Activated CD4-positive, alpha-beta T cell treated with anti-CD3 and anti-CD28 coated beads, Interleukin-2, amount 10 ng/mL, durations not matched to agents 7 days and 5 days (primary cell): ENCODE measurements around the gene GPR17. TPM values are rescaled to one million over a fixed set of nuclear protein-coding genes. Genes with fewer than 3 reads are reported as not detected.

Experiments
- CTCF ChIA-PET: fragments of 350-600 bp; sonication (Branson Sonifier 250); formaldehyde crosslinking; loops from one replicate; lab custom pipeline; 2021; ENCODE audit warnings: antibody characterized with exemption; lab: Charles Lee
- POLR2A ChIA-PET: fragments of 350-600 bp; sonication (Branson Sonifier 250); formaldehyde crosslinking; loops from one replicate; lab custom pipeline; 2021; ENCODE audit warnings: antibody characterized with exemption; lab: Charles Lee
- DNase-seq: peaks from one replicate; pipeline ENCODE4 v3.0.0-alpha.2; 2020
- H3K27ac Mint-ChIP-seq: one replicate; pipeline ENCODE4 v1.8.0; 2021; ENCODE audit warnings: mild to moderate bottlenecking, moderate library complexity, mixed read lengths
- H3K27me3 Mint-ChIP-seq: one replicate; pipeline ENCODE4 v1.8.0; 2021; ENCODE audit warnings: mixed read lengths
- H3K36me3 Mint-ChIP-seq: one replicate; pipeline ENCODE4 v1.8.0; 2021; ENCODE audit warnings: low read depth, mixed read lengths
- H3K4me1 Mint-ChIP-seq: one replicate; pipeline ENCODE4 v1.8.0; 2021; ENCODE audit warnings: mixed read lengths
- H3K4me3 Mint-ChIP-seq: one replicate; pipeline ENCODE4 v1.8.0; 2021; ENCODE audit warnings: mild to moderate bottlenecking, moderate library complexity, mixed read lengths
- H3K9me3 Mint-ChIP-seq: one replicate; pipeline ENCODE4 v1.8.0; 2021; ENCODE audit warnings: mixed read lengths
- total RNA-seq, 2 experiments: library from RNA; stranded (reverse); gene quantifications; one replicate each; pipeline ENCODE4 v1.2.3, GENCODE V29; 2021

GPR17 gene
- total RNA-seq, 2 experiments from 2014 or later, result not detected

- ChIA-PET POLR2A (no interaction called here), CTCF (interaction anchor here (0.6 to 6.6 kb wide), 8 partner anchors 9 to 414 kb away, joined by 3 to 50 read pairs (median 4); no protein-coding TSS in a partner anchor)
- Mint-ChIP-seq H3K9me3 (no peaks in the 10 kb centered on the region), H3K27ac (no peak overlapping the region), H3K4me3 (no peak overlapping the region), H3K4me1 (peaks cover 22% of the 10 kb centered on the region), H3K27me3 (no peaks in the 10 kb centered on the region), H3K36me3 (no peaks in the 10 kb centered on the region)
- no peak for DNase-seq
Measured at GRCh38 chr2:127650785-127651380, 4.9 kb downstream of the GPR17 start.

DNA sequence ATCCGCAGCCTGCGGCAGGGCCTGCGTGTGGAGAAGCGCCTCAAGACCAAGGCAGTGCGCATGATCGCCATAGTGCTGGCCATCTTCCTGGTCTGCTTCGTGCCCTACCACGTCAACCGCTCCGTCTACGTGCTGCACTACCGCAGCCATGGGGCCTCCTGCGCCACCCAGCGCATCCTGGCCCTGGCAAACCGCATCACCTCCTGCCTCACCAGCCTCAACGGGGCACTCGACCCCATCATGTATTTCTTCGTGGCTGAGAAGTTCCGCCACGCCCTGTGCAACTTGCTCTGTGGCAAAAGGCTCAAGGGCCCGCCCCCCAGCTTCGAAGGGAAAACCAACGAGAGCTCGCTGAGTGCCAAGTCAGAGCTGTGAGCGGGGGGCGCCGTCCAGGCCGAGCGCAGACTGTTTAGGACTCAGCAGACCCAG lies 5.4 kb downstream of the GPR17 start:
- Mint-ChIP-seq H3K27ac (no peak overlapping the region), H3K36me3 (no peaks in the 10 kb centered on the region), H3K4me1 (peaks cover 23% of the 10 kb centered on the region), H3K9me3 (no peaks in the 10 kb centered on the region), H3K27me3 (no peaks in the 10 kb centered on the region), H3K4me3 (no peak overlapping the region)
- POLR2A ChIA-PET, result no interaction called here
- CTCF ChIA-PET, result interaction anchor here (0.7 to 6.6 kb wide), 3 partner anchors 11 to 59 kb away, joined by 3 to 50 read pairs (median 12); no protein-coding TSS in a partner anchor
- DNase-seq, result no peak

DNA sequence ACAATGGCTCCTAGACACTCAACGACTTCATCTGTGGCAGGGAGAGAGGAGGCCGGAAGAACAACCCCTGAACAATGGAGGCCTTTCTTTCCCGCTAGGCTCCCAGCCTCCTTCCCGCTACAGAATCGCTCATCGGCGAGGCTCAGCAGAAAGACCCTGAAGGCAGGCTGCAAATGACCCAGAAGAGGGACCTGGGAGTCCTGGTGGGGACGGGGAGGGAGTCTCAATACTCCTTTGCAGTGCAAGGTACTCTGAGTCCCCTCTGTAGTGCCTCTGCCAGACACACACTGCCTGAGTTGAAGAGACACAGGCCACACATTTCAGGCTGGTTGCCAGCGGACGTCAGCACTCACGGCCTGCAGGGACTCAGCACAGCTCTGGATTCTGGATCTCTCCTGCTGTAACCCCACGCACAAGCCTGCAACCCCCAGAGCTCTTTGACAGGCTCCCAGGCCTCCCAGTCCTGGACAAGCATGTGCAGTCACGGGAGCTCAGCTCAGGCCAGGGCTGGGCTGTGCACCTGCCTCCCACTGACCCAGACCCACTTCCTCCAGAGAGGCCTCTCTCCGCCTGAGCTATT lies 6.1 kb downstream of the GPR17 start:
- DNase-seq, result no peak
- Mint-ChIP-seq H3K9me3 (no peaks in the 10 kb centered on the region), H3K4me1 (peaks cover 19% of the 10 kb centered on the region), H3K36me3 (no peaks in the 10 kb centered on the region), H3K4me3 (no peak overlapping the region), H3K27me3 (no peaks in the 10 kb centered on the region), H3K27ac (no peak overlapping the region)
- CTCF ChIA-PET, result interaction anchor here (0.7 to 6.6 kb wide), 3 partner anchors 12 to 60 kb away, joined by 3 to 50 read pairs (median 4); no protein-coding TSS in a partner anchor
- POLR2A ChIA-PET, result no interaction called here

- Mint-ChIP-seq H3K27me3 (no peaks in the 10 kb centered on the region), H3K4me3 (no peak overlapping the region), H3K9me3 (no peaks in the 10 kb centered on the region), H3K36me3 (no peaks in the 10 kb centered on the region), H3K4me1 (peaks cover 15% of the 10 kb centered on the region), H3K27ac (no peak overlapping the region)
- POLR2A ChIA-PET, result no interaction called here
- no peak for DNase-seq
- CTCF ChIA-PET, result interaction anchor here (1.4 to 6.6 kb wide), 3 partner anchors 11 to 61 kb away, joined by 4 to 50 read pairs (median 5); no protein-coding TSS in a partner anchor
Measured at GRCh38 chr2:127652786-127653357, 6.9 kb downstream of the GPR17 start.

DNA sequence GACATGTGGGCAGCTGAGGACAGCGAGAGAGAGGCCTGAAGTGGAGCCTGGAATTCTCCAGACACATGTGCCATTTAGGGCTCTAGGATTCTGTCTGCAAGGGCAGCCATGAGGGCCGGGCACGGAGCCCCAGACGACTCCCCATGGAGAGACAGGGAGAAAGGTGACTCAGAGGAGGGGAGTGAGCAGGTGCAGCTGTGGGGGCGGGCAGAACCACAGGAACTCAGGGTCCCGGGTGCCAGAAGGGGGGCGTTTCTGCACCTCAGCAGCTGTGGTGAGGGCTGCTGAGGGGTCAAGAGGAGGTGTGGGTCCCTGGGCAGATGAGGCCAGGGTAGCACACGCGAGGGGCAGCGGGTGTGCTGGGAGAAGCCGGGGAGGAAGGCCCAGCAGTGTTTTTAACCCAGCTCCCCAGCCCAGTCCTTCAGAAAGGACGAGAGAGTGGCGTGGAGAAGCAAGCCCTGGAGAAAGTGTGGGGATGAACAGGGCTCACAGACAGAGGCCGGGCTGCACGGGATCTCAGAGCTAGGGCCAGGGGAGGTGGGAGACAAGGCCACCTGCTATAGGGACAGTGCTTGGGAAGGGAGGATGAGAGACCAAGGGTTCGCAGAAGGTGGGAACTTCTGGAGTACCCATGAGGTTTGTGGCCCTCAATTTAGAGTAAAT lies 7.6 kb downstream of the GPR17 start:
- Mint-ChIP-seq H3K27me3 (no peaks in the 10 kb centered on the region), H3K4me3 (no peak overlapping the region), H3K36me3 (no peaks in the 10 kb centered on the region), H3K4me1 (peaks cover 12% of the 10 kb centered on the region), H3K27ac (no peak overlapping the region), H3K9me3 (no peaks in the 10 kb centered on the region)
- ChIA-PET CTCF (interaction anchor here (0.8 to 6.6 kb wide), 4 partner anchors 12 to 62 kb away, joined by 3 to 50 read pairs (median 4); no protein-coding TSS in a partner anchor), POLR2A (no interaction called here)
- no peak for DNase-seq

GRCh38 chr2:127654084-127654837 lies 8.3 kb downstream of the GPR17 start:
- Mint-ChIP-seq H3K4me1 (peaks cover 5% of the 10 kb centered on the region), H3K9me3 (no peaks in the 10 kb centered on the region), H3K36me3 (no peaks in the 10 kb centered on the region), H3K27ac (no peak overlapping the region), H3K4me3 (no peak overlapping the region), H3K27me3 (no peaks in the 10 kb centered on the region)
- POLR2A ChIA-PET, result no interaction called here
- DNase-seq, result no peak
- CTCF ChIA-PET, result interaction anchor here (0.8 to 6.6 kb wide), 3 partner anchors 12 to 62 kb away, joined by 3 to 50 read pairs (median 5); no protein-coding TSS in a partner anchor

DNA sequence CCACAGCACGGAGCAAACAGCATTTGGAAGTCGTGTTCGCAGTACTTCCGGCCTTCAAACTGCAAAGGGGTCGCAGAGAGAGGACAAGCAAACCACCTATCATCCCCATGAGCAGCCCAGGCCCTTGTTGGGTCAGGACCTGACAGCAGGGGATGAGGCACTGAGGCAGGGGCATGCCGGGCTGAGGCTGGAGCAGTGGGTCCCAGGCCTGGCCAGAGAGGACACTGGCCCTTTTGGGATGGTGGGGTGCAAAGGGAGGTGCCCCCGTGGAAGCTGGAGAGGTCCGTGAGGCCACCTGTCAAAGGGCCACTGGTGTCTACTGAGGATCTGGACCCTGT lies 8.9 kb downstream of the GPR17 start:
- ChIA-PET POLR2A (no interaction called here), CTCF (interaction anchor here (0.6 to 6.6 kb wide), 3 partner anchors 21 to 63 kb away, joined by 3 to 50 read pairs (median 5); partner anchors contain the start of gene LIMS2)
- no peak overlapping the region for H3K27ac Mint-ChIP-seq
- no peaks in the 10 kb centered on the region for H3K36me3 Mint-ChIP-seq
- DNase-seq, result no peak
- no peaks in the 10 kb centered on the region for H3K9me3 Mint-ChIP-seq
- H3K4me1 Mint-ChIP-seq, result peaks cover 1% of the 10 kb centered on the region
- H3K27me3 Mint-ChIP-seq, result no peaks in the 10 kb centered on the region
- H3K4me3 Mint-ChIP-seq, result no peak overlapping the region

DNA sequence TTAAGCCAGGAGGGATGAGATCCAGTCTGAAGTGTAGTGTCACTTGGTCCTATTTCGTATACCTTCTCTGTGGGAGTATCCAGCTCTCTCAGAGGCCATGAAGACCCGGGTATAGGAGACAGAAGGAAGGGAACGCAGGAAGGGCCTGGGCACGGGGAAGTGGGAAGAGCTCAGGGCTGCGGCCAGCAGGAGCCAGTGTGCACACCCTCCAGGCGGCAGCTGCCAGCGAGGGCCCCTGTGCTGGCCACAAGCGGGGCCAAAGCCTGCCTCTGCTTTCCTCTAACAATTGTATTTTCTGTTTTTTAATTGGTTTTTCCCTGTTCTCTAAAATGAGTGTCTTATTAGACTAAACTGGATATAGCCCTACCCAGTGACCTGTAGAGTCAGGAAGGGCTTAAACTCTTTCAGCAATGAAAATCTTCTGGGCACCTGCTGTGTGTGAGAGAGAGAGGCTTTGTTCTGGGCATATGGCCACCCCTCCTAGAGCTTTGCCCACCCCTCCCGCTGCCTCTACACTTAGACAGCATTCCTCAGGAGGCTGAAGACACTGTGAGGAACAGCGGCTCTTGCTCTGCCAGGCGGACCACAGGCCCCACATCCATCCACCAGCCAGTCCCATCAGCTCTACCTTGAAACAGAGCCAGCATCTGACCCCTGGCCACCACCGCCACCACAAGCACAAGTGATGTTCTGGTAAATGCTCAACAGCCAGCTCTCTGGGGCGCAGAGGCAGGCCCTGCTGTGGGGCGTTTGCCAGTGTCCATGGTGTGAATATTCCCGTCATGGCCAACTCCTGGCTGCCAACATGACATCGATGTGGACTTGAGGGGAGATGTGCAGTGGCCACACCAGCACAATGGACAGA lies 9.5 kb downstream of the GPR17 start:
- DNase-seq, result no peak
- no peak overlapping the region for H3K27ac Mint-ChIP-seq
- peaks cover 1% of the 10 kb centered on the region for H3K4me1 Mint-ChIP-seq
- CTCF ChIA-PET, result interaction anchor here (0.6 to 6.6 kb wide), 4 partner anchors 20 to 137 kb away, joined by 3 to 50 read pairs (median 4); partner anchors contain the start of gene LIMS2
- H3K27me3 Mint-ChIP-seq, result no peaks in the 10 kb centered on the region
- POLR2A ChIA-PET, result no interaction called here
- H3K36me3 Mint-ChIP-seq, result no peaks in the 10 kb centered on the region
- H3K9me3 Mint-ChIP-seq, result no peaks in the 10 kb centered on the region
- no peak overlapping the region for H3K4me3 Mint-ChIP-seq

DNA sequence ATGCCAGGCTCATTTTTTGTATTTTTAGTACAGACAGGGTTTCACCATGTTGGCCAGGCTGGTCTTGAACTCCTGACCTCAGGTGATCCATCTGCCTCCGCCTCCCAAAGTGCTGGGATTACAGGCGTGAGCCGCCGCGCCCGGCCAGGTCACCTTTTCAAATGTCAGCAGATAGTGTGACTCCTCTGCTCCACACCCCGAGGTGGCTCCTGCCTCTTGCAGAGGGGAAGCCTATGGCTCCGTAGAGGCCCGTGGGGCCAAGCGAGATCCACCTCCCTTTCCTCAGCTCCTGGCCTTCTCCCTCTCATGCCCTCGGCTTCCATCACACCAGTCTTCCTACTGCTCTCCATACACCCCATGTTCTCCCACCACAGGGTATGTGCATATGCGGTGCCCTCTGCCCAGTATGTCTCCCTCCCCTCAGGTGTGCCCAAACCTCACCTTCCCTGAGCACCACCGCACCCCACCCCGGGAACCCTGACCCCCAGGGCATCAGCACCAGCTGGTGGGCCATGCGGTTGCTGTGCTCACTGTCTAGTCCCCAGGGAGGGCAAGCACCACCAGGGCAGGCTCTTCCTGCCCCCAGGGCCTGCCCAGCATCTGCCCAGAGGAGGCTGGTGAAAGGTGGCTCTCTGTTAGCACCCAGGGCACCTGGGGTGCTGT lies 10.7 kb downstream of the GPR17 start:
- H3K9me3 Mint-ChIP-seq, result no peaks in the 10 kb centered on the region
- H3K27me3 Mint-ChIP-seq, result no peaks in the 10 kb centered on the region
- H3K27ac Mint-ChIP-seq, result no peak overlapping the region
- DNase-seq, result no peak
- no peaks in the 10 kb centered on the region for H3K36me3 Mint-ChIP-seq
- peaks cover 1% of the 10 kb centered on the region for H3K4me1 Mint-ChIP-seq
- CTCF ChIA-PET, result interaction anchor here (1.1 to 2.3 kb wide), 2 partner anchors 19 to 135 kb away, joined by 3 to 5 read pairs; partner anchors contain the start of gene LIMS2
- POLR2A ChIA-PET, result no interaction called here
- H3K4me3 Mint-ChIP-seq, result no peak overlapping the region

DNA sequence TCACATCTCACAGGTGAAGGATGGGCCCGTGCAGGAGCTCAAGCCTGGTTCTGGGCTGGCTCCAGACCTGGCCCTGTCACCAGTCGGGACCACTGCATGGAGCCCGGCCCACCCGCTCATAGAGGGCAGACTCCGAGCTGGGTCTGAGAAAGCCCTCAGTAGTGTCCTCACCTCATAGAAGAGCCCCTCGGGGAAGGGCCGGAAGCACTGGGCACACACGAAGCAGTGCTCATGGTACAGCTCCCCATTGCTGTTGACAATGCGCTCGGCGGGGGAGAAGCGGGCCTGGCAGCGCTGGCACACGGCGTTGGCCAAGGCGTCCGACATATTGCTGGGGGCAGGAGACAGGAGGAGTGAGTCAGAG lies 11.3 kb downstream of the GPR17 start:
- H3K9me3 Mint-ChIP-seq, result no peaks in the 10 kb centered on the region
- CTCF ChIA-PET, result no interaction called here
- H3K4me1 Mint-ChIP-seq, result peaks cover 1% of the 10 kb centered on the region

GRCh38 chr2:127658146-127658545 lies 12.2 kb downstream of the GPR17 start:
- CTCF ChIA-PET, result no interaction called here

More for the DNA sequence above, 11.3 kb downstream of the GPR17 start:
- POLR2A ChIA-PET, result no interaction called here
- no peaks in the 10 kb centered on the region for H3K27me3 Mint-ChIP-seq
- no peak overlapping the region for H3K27ac Mint-ChIP-seq
- no peak for DNase-seq
- H3K4me3 Mint-ChIP-seq, result no peak overlapping the region
- H3K36me3 Mint-ChIP-seq, result no peaks in the 10 kb centered on the region

More at GRCh38 chr2:127658146-127658545, 12.2 kb downstream of the GPR17 start:
- Mint-ChIP-seq H3K9me3 (no peaks in the 10 kb centered on the region), H3K36me3 (no peaks in the 10 kb centered on the region), H3K27ac (no peak overlapping the region), H3K4me1 (peaks cover 1% of the 10 kb centered on the region), H3K4me3 (no peak overlapping the region), H3K27me3 (peaks cover 5% of the 10 kb centered on the region)
- no peak for DNase-seq
- POLR2A ChIA-PET, result no interaction called here
